ENCODE results near the gene COL25A1. TPM values are rescaled to one million over a fixed set of nuclear protein-coding genes. Genes with fewer than 3 reads are reported as not detected.

COL25A1 gene
- total RNA-seq, 1 experiment from 2014 or later: not detected

GRCh38 chr4:108772402-108772801 is 530.1 kb downstream of the COL25A1 start:
- H3K9ac ChIP-seq (ENCODE audit: low read length): no peak overlapping the region
- TF ChIP-seq EZH2phosphoT487 (IDR thresholded peaks at IDR 0.05; ENCODE audit: borderline replicate concordance) (no peak), RAD21 (IDR thresholded peaks at IDR 0.05; ENCODE audit: low read depth) (no peak), JUND (IDR thresholded peaks at IDR 0.05) (no peak), CTCF (IDR thresholded peaks at IDR 0.05 in 2 of 3, conservative IDR thresholded peaks at IDR 0.05 in 1 of 3; ENCODE audit: borderline replicate concordance in 1 of 3, insufficient read depth in 1 of 3, low read depth in 2 of 3, low read length in 2 of 3) (no peak), ZFX (IDR thresholded peaks at IDR 0.05) (no peak), REST (IDR thresholded peaks at IDR 0.05; ENCODE audit: low read depth) (no peak), EZH2 (IDR thresholded peaks at IDR 0.05) (no peak), TCF7L2 (IDR thresholded peaks at IDR 0.05; ENCODE audit: borderline replicate concordance, extremely low read depth, insufficient read depth, insufficient read length) (no peak), CBX3 (IDR thresholded peaks at IDR 0.05; ENCODE audit: low read depth) (no peak), CEBPB (IDR thresholded peaks at IDR 0.05; ENCODE audit: low read depth) (no peak), SIN3A (IDR thresholded peaks at IDR 0.05; ENCODE audit: low read depth) (no peak), ZNF274 (IDR thresholded peaks at IDR 0.05; ENCODE audit: low read depth, low read length) (no peak), ELF1 (IDR thresholded peaks at IDR 0.05; ENCODE audit: borderline replicate concordance, low read depth) (no peak), SP1 (IDR thresholded peaks at IDR 0.05; ENCODE audit: low read depth) (no peak), EGR1 (IDR thresholded peaks at IDR 0.05; ENCODE audit: low read depth) (no peak), FOSL1 (IDR thresholded peaks at IDR 0.05; ENCODE audit: low read depth) (no peak)
- TF ChIP-seq, protein P1, sequence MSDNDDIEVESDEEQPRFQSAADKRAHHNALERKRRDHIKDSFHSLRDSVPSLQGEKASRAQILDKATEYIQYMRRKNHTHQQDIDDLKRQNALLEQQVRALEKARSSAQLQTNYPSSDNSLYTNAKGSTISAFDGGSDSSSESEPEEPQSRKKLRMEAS (IDR thresholded peaks at IDR 0.05): no peak
- no peak for DNase-seq (ENCODE audit: low read depth, low spot score)
- no peak overlapping the region for H2AFZ ChIP-seq (ENCODE audit: low read depth, low read length, poor library complexity, severe bottlenecking)
- H3K27me3 ChIP-seq (ENCODE audit: insufficient read depth, low read length): no peaks in the 10 kb centered on the region
- H3K27ac ChIP-seq (ENCODE audit: low read depth, low read length): no peak overlapping the region
- H3K9me2 ChIP-seq (ENCODE audit: insufficient read depth): no peaks in the 10 kb centered on the region
- H3K9me3 ChIP-seq (ENCODE audit: control insufficient read depth in 1 of 2, insufficient read depth in 1 of 2, low read depth in 1 of 2, low read length in 2 of 2): no peaks in the 10 kb centered on the region
- BruUV-seq (replicated peaks): no TSS peak
- no peak for ATAC-seq
- POLR2A ChIA-PET: no interaction called here
- no peaks in the 10 kb centered on the region for H3K79me2 ChIP-seq (ENCODE audit: insufficient read depth, low read length)
- H3K4me3 ChIP-seq (replicated peaks in 1 of 2; ENCODE audit: low read depth in 1 of 2, low read length in 2 of 2): no peak overlapping the region
- H3K4me2 ChIP-seq (ENCODE audit: low read length): no peak overlapping the region
- no peaks in the 10 kb centered on the region for H4K20me1 ChIP-seq (ENCODE audit: insufficient read depth)
- no peaks in the 10 kb centered on the region for H3K4me1 ChIP-seq (ENCODE audit: control insufficient read depth in 1 of 2, insufficient read depth in 2 of 2, low read length in 2 of 2)
- RAD21 ChIA-PET (ENCODE audit: low non-redundant PET in 1 of 2, low total read pairs in 2 of 2, uncharacterized antibody in 2 of 2, unreplicated experiment in 2 of 2): no interaction called here
- intact Hi-C loops (cut with micrococcal nuclease): no loop called here
- CTCF ChIA-PET: no interaction called here
- H3K36me3 ChIP-seq (ENCODE audit: control insufficient read depth in 1 of 2, insufficient read depth in 2 of 2, low read length in 2 of 2): no peaks in the 10 kb centered on the region
